ENCODE data around the gene IL1RN.
A peak's percentile ranks its signal among the peaks of the same experiment; 100 is the strongest.
"Not testable (repeated sequence)": the region's sequence is repeated elsewhere in the genome, so short reads cannot be mapped to it uniquely, and the experiment has no call there.

IL1RN gene

DNA sequence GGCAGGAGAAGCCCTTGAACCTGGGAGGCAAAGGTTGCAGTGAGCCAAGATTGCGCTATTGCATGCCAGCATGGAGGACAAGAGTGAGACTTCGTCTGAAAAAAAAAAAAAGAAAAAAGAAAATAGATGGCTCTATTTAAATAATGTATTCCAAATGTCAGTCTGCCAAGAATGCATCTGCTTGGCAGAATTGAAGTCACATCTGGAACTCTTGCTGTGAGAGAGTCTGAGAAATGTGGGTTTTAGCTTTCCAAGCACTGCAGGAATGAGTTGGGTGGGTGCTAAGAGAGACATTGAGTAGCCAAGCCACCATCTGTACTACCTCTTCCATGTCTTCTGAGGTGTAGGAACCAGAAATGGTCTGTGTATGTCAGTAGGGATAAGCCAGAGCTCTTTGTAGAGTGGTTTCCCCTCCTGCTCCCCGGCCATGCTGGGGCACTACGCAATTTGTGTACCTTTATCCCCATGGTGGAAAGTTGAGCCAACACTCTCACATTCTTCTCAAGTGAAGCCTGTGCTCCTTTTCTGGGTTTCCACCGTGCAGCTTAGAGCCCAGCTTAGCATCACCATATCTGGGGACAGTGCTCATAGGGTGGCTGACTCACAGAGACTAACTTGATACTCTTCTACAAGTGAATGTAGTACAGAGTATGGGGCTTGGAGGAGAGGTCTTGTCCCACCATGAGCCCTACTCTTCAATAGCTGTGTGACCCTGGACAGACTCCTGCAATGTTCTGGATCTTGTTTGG is 34.4 kb upstream of the IL1RN start:
- no peak for TF ChIP-seq POLR2A (IDR thresholded peaks at IDR 0.05; ENCODE audit: low read depth, low read length)
- DNase-seq (ENCODE audit: insufficient read length, low spot score) (no peak), FAIRE-seq (no peak)

DNA sequence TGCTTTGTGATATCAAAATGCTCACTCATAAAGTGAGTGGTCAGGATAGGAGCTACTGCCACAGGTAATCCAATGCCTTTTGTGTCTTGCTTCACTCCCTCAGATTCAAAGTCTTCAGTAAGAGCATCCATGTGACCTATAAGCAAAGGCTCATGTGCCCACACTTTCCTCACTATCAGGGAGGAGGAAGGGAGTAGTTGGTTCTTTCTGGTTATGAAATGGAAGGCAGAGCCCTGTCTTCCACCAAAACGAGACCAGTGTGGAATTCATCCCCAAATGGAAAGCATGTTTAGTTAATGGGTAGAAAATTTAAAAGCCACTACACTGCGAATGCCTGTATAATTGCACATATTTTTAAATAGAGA is 33.8 kb upstream of the IL1RN start:
- no peak for TF ChIP-seq POLR2A (IDR thresholded peaks at IDR 0.05; ENCODE audit: low read depth, low read length)
- no peak for DNase-seq (ENCODE audit: insufficient read length, low spot score)
- FAIRE-seq = no peak

- not testable (repeated sequence) for FAIRE-seq; DNase-seq (ENCODE audit: insufficient read length, low spot score)
These were observed 31.1 kb upstream of the IL1RN start for GRCh38 chr2:113096306-113096705.

GRCh38 chr2:113096842-113097618 is 30.4 kb upstream of the IL1RN start:
- DNase-seq (ENCODE audit: insufficient read length, low spot score); FAIRE-seq: not testable (repeated sequence)

GRCh38 chr2:113098041-113098440 is 29.4 kb upstream of the IL1RN start:
- TF ChIP-seq POLR2A (IDR thresholded peaks at IDR 0.05; ENCODE audit: low read depth, low read length) = no peak
- DNase-seq (ENCODE audit: insufficient read length, low spot score) (no peak), FAIRE-seq (no peak)

DNA sequence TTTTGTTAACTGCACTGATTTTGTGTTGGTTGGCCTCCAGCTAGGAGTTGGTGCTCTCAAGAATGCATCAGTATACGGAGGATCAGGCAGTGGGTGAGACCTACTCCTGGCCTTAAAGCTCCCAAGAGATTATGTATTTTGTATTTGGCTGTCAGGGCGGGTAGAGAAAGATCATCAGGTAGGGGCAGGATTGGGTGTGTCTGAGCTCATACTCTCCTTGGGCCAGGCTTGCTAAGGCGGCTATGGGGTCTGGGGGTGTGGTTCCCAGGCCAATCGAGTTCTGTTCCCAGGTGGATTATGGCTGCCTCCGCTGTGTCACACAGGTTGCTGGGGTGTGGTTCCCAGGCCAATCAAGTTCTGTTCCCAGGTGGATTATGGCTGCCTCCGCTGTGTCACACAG is 28.9 kb upstream of the IL1RN start:
- no peak for TF ChIP-seq POLR2A (IDR thresholded peaks at IDR 0.05; ENCODE audit: low read depth, low read length)
- DNase-seq (ENCODE audit: insufficient read length, low spot score) (no peak), FAIRE-seq (no peak)

GRCh38 chr2:113102133-113102532 is 25.3 kb upstream of the IL1RN start:
- FAIRE-seq = no peak
- TF ChIP-seq POLR2A (IDR thresholded peaks at IDR 0.05; ENCODE audit: low read depth, low read length) = no peak

DNA sequence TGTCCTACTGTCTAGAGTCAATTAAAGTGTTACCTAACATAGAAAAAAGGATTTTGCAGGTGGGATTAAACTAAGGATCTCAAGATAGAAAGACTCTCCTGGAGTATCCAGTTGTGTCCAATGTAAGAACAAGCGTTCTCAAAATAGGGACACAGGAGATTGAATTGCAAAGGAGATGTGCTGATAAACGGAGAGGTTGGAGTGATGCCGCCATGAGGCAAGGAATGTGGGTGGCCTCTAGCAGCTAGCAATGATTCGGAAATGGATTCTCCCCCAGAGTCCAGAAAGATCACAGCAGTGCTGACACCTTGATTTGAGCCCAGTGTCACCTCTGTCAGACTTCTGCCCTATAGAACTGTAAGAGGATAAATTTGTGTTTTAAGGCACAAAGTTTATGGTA is 24.1 kb upstream of the IL1RN start:
- FAIRE-seq (no peak), DNase-seq (ENCODE audit: insufficient read length, low spot score) (no peak)
- TF ChIP-seq POLR2A (IDR thresholded peaks at IDR 0.05; ENCODE audit: low read depth, low read length) = no peak

More at GRCh38 chr2:113102133-113102532, 25.3 kb upstream of the IL1RN start:
- no peak for DNase-seq (ENCODE audit: insufficient read length, low spot score)

GRCh38 chr2:113104054-113104611 is 23.3 kb upstream of the IL1RN start:
- FAIRE-seq = no peak
- TF ChIP-seq POLR2A (IDR thresholded peaks at IDR 0.05; ENCODE audit: low read depth, low read length) = no peak
- no peak for DNase-seq (ENCODE audit: insufficient read length, low spot score)

GRCh38 chr2:113105047-113105785 is 22.2 kb upstream of the IL1RN start:
- FAIRE-seq (peak; percentile 36), DNase-seq (ENCODE audit: insufficient read length, low spot score) (peak; percentile 27)
- TF ChIP-seq POLR2A (IDR thresholded peaks at IDR 0.05; ENCODE audit: low read depth, low read length) = no peak

DNA sequence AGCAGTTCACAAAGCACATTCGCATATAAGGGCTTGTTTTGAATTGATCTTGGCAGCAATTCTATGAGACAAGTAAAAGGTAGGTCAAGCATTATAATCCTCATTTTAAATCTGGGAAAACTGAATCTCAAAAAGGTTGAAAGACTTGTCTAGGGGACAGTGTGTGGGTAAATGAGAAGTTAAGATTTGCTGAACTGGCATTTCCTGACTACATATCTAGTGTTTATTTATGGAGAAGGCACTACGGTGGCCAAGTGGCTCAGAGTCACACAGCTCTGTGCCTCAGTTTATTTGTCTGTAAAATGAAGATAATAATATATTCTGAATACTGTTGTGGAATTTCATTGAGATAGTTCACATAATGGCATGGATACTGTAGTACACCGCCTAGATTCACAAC is 16.3 kb upstream of the IL1RN start:
- no peak for TF ChIP-seq POLR2A (IDR thresholded peaks at IDR 0.05; ENCODE audit: low read depth, low read length)
- no peak for DNase-seq (ENCODE audit: insufficient read length, low spot score)
- no peak for FAIRE-seq

DNA sequence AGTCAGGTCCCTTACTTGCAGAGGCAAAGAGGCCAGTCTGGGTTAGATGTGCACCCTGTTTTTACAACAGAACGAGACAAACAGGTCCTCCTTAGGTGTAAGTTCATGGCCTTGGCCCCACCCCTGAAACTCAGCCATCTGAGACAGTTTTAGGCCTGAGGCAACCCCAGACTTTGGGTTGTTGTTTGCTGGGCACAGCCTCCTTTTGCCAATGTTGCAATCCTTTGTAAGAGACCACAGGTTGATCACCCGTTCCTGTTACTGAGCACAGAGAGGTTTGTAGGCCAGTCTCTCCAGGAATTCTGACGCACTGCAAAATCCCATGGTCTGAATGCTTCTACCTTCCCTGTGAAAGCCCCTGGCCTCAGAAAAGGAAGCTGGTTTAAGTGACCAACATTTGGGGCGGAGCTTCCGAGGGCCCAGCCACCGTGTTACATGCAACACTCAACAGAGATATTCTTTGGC is 15.5 kb upstream of the IL1RN start:
- DNase-seq (ENCODE audit: insufficient read length, low spot score) = no peak
- FAIRE-seq = no peak
- no peak for TF ChIP-seq POLR2A (IDR thresholded peaks at IDR 0.05; ENCODE audit: low read depth, low read length)

DNA sequence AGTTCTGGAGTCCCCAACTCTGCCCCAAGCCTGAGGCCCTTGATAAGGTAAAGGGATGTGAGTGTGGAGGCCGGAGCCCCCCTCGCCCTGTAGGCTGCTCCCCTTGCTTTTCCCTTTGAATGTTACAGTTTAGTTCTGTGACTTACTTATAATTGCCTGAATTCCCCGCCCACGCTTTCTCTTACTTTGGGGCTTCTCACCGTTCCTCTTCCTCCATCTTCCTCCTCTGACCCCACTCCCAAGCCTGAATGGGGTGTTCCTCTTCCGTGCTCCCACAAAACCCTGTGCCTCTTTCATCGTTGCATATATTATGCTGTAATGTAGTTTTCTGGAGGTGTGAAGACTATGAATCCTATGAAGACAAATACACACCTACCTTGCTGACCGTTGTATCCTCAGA is 15.0 kb upstream of the IL1RN start:
- DNase-seq (ENCODE audit: insufficient read length, low spot score) (no peak), FAIRE-seq (no peak)
- no peak for TF ChIP-seq POLR2A (IDR thresholded peaks at IDR 0.05; ENCODE audit: low read depth, low read length)

DNA sequence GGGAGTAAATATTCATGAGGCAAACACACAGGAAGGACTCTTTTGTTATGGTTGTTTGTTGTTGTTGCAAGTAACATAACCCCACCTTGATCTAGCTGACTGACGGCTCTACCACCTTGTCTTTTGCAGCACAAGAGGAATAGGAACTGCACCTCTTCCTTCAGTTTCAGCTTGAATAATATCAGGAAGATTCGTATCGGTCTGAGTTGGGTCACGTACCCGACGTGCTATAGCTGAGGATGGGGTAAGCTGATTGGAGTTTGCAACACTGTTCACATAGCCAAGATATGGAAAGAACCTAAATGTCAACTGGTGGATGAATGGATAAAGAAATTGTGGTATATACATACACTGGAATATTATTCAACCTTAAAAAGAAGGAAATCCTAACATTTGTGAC is 14.5 kb upstream of the IL1RN start:
- DNase-seq (ENCODE audit: insufficient read length, low spot score) = no peak
- FAIRE-seq = no peak
- no peak for TF ChIP-seq POLR2A (IDR thresholded peaks at IDR 0.05; ENCODE audit: low read depth, low read length)

All from H54 (cell line).